Endometrium (tissue), 2 donors: ENCODE results near the gene SBK1.
"Not testable (repeated sequence)": the region's sequence is repeated elsewhere in the genome, so short reads cannot be mapped to it uniquely, and the experiment has no call there.

Experiments
- FAIRE-seq: peaks from 2 replicates; lab custom pipeline; 2012; peaks lifted over from hg19 to GRCh38; lab: Jason Lieb, UNC
- donor health status: control.
- donor health status: control.

The SBK1 gene

DNA sequence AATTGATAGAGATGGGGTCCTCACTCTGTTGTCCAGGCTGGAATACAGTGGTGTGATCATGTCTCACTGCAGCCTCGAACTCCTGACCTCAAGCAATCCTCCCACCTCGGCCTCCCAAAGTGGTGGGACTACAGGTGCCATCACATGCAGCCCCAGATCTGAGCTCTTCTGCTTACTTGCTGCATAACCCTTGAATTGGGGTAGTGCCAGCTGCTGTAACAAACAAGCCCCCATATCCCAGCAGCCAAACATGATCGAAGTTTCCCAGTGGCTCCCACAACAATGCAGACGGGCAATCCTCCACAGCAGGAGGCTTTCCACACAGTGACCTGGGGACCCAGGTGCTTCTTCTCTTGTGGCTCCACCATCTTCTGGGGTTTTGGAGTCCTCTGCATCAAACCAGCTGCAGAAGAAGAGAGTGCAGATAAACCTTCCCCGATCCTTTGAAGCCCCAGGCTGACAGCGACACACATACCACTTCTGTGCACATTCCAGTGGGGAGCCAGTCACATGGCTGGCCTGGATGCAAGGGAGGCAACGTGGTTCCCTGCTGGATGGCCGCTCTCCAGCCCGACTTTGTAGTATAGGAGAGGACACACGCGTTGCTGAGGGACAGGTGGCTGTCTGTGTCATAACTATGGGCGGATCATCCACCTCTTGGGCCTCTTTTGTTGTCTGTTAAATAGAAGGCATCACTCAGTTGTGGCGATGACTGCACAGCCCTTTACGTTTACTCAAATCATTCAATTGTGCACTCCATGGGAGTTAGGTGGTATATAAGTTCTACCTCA is 16.7 kb downstream of the SBK1 start:
- FAIRE-seq = no peak

DNA sequence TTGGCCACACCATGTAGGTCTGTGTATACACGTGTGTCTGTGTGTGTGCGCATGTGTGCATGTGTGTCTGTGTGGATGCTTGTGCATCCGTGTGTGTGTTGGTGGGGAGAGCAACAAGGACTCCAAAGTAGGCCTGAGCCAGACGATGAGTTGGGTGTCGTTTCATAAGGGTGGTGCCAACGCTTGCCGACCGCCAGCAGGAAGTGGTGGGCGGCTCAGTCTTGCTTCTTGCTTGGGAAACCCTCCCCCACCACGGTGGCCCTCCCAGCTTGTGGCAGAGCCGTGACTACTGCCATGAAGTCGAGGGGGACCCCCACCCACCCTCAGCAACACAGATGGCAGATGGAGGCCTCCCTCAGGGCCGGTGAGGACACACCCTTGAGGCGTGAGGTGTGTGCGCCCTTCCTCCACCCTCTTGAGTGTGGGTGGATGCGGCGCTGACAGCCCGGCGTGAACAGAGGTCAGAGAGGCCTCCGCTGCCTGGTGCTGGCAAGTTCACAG is 17.5 kb downstream of the SBK1 start:
- FAIRE-seq = no peak

DNA sequence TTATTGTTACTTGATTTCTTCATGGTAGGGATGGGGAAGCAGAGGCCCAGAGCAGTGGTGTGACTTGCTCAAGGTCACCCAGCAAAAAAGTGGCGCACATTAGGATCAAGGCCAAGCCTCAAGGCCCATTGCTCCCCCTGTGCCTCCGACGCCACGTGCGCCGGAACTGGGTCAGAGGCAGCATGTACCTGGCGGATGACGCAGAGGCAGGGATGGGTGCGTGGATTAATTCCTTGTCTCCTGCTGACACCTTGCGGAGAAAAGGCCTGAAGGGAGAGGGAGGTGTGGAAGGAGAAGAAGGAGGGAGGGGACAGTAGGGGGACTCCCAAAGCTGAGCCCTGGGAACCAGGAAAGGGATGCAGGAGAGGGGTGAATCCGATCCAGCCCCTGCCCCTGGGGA is 18.5 kb downstream of the SBK1 start:
- FAIRE-seq = no peak

DNA sequence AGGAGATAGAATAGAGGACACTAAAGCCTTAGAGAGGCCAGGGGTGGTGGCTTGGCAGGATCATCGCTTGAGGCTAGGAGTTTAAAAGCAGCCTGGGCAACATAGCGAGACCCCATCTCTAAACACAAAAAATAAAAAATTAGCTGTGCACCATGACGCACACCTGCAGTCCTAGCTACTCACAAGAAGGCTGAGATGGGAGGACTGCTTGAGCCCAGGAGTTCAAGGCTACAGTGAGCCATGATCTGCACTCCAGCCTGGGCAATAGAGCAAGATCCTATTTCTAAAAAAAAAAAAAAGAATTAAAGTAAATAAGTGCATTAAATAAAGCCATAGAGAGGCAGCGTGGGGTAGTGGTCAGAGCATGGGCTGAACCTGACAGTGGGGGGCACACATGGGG is 19.1 kb downstream of the SBK1 start:
- FAIRE-seq = no peak

DNA sequence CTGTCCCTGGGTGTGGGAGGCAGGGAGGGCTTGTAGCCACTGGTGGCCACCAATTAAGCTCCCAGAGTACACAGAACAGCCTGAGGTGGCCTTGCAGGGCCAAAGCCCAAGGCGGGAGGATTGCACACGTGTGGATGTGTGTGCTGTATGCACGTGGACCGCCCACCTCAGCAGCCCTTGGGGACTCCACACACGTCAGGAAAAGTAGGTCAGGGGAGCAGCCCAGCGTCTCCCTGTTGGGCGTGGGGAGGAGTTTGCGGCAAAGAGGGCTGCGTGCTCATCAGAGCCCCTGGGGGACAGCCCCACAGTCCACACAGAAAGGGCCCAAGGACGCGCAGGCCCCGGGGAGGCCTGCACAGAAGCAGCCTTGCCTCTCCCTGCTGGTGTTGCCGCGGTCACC is 19.6 kb downstream of the SBK1 start:
- FAIRE-seq = no peak

DNA sequence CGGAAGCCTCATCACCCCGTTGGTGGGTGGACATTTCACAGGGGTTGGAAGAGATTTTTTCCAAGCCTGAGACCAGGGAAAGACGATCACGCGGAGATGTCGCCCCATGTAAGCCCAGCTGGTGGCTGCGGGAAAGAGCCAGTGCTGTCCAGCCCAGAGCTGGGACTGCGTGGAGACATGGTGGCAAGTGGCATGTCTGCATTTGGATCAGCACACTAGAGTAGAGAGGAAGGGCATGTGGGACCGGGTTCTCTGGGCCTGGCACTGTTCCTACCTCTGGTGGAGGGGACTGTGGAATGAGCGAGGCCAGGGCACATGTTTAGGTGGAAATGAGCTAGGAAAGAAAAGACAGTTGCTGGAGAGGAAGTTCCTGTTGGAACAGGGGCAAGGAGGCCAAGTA is 20.0 kb downstream of the SBK1 start:
- no peak for FAIRE-seq

DNA sequence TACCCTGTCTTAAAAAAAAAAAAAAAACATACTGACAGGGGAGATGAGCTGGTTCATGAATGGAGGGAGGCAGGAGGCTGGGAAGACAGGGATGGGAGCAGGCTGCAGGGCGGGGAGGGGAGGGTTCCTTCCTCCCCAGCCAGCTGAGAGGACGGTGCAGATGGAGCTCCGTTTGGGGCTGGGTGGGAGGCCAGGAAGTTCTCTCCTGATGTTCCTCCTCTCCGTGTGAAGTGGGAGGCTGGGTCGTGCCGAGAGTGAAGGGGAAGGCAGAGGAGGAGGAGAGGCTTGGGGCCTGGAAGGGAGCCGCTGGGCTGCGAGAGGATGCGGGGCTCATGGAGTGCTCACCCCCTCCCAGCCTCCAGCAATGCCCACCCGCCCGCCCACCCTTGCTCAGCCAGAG is 21.3 kb downstream of the SBK1 start:
- FAIRE-seq = no peak

DNA sequence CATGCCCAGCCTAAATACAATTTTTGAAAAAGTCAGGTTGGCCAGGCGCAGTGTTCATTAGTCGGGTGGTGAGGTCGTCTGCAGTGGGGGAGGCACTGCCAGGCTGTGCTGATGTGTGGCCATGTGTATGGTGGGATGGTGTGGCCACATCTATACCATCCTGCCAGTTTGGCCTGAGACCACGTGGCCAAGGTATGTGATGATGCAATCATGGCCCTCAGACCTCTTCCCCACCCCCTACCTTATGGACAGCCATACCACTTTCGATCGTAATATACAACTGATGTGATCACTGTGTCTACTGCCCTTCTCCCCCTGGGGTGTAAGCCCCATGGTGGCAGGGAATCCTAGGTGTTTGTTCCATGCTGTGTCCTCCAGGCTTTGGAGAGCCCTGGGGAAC is 23.7 kb downstream of the SBK1 start:
- no peak for FAIRE-seq

DNA sequence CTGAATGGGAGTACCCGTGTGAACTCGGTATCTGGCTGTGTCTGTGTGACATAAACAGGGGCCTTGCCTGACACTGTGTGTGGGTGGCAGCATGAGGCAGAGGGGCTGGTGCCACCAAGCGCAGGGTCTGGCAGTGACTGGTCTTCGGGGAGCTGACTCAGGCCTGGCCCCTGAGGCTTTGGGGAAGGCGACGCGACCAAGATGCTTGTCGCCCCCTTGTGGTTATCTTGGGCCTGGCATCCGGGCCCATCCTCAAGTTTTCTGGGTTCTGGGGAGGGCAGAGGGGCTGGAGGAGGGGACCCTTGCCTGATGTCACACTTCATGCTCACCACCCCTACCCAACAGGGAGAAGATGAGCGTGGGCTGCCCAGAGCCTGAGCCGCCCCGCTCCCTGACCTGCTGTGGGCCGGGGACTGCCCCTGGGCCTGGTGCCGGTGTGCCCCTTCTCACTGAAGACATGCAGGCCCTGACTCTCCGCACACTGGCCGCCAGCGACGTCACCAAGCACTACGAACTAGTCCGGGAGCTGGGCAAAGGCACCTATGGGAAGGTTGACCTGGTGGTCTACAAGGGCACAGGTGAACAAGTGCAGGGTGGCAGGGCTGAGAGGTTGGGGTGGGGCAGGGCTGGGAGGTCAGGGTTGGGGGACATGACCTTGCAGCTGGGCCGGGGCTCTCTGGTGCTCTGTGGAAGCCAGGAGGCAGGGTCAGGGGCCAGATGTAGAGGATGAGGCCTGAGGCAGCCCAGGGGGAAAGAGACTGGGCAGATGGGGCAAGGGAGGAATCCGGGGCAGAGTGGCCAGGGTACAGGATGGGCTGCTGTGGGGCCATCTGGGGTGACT is 24.9 kb downstream of the SBK1 start:
- no peak for FAIRE-seq

DNA sequence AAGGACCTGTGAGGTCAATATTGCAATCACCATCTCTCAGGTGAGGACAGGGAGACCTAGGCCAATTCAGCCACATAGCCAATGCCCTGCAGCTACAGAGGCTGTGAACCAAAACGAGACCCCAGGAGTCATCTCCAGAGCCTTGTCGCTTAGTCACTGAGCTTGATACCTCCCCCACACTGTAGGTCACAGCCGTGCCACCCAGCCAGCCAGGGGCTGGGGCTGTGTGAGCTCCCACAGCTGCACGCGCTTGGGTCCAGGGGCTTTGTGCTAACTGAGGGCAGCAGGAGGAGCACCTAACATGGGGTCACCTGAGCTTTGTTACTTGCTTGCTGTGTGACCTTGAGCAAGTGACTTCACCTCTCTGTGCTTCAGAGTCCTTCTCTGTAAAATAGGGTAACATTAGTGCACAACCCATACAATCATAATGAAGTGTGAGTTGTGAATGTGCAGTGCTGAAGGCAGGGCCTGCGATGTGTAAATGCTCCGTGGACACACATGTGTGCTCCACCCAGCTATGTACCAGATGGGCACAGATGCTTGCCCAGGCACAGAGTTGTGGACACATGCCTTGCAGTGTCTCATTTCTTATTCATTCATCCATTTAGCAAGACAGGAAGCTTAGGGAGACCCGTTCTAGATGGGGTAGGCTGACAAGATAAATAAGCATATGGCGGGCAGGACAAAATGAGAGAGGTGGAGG is 25.9 kb downstream of the SBK1 start:
- no peak for FAIRE-seq

DNA sequence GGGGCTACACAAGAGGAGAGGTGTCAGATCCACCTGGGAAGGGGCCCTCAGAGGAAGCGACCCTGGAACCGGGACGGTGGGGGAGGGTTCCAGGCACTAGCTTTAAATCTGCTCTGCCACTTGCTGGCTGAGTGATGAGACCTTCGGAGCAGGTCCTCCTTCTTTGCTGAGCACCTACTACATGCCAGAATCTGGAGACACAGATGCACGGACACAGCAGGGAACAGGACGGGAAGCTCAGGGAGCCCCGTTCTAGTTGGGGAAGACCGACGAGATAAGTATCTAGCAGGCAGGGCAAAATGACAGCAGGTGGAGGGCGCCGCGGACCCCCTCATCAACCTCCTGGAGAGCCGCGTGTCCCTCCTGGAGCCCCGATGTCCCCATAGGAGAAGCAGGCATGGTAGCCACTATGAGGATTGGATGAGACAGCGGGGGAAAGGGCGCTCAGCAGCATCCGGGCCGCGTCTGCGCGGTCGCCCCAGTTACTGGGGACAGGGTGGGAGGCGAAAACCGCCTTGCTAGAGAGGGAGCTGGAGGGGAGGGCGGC is 27.2 kb downstream of the SBK1 start:
- FAIRE-seq = no peak

DNA sequence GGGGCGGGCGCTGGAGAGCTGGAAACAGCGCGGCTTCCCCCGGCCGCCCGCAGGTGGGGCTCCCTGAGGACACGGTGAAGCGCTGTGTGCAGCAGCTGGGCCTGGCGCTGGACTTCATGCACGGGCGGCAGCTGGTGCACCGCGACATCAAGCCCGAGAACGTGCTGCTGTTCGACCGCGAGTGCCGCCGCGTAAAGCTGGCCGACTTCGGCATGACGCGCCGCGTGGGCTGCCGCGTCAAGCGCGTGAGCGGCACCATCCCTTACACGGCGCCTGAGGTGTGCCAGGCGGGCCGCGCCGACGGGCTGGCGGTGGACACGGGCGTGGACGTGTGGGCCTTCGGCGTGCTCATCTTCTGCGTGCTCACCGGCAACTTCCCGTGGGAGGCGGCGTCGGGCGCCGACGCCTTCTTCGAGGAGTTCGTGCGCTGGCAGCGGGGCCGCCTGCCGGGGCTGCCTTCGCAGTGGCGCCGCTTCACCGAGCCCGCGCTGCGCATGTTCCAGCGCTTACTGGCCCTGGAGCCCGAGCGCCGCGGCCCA is 27.8 kb downstream of the SBK1 start:
- no peak for FAIRE-seq

DNA sequence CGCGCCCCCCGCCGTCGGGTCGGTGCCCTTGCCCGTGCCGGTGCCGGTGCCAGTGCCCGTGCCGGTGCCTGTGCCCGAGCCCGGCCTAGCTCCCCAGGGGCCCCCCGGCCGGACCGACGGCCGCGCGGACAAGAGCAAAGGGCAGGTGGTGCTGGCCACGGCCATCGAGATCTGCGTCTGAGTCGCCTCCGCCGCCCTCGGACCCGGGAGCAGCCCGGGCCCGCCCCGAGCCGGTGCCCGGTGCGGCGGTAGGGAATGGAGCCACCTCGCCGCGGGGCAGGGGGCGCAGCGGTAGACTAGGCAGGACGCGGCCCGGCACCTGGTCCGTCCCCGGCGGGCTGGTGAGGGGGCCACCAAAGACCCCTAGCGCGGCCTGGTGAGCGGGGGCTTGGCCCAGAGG is 28.4 kb downstream of the SBK1 start:
- FAIRE-seq = no peak

DNA sequence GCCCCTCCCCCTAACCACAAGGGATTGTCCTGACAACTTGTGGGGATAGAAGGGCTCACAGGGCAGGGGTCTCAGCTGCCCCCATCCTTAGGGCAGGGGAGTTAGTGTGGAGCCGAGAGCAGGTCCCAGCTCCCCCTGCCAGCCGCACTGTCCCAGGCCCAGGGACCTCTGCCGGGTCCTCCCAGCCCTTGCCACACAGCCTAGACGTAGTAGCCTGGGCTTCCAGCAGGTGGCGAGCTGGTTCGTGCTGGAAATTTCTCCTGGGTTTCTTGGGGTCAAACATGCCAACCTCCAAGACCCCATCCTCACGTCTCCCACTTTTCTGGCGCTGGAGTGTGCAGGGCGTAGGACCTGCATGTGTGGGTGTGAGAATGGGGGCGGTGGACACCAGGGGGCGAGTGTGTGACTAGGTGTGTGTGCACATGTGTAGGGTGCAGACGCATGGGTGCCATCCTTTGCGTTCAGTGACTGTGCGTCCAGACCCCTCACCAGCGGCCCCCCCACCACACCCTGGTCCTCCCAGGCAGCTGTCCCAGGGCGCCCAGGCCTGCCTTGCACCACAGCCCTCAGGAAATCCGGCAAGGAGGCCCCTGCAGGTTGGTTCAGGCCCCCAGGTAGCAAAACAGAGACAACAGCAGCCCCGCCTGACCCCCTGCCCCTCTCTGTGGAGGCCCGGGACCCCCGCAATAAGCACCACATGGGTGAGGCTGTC is 29.5 kb downstream of the SBK1 start:
- FAIRE-seq = no peak

DNA sequence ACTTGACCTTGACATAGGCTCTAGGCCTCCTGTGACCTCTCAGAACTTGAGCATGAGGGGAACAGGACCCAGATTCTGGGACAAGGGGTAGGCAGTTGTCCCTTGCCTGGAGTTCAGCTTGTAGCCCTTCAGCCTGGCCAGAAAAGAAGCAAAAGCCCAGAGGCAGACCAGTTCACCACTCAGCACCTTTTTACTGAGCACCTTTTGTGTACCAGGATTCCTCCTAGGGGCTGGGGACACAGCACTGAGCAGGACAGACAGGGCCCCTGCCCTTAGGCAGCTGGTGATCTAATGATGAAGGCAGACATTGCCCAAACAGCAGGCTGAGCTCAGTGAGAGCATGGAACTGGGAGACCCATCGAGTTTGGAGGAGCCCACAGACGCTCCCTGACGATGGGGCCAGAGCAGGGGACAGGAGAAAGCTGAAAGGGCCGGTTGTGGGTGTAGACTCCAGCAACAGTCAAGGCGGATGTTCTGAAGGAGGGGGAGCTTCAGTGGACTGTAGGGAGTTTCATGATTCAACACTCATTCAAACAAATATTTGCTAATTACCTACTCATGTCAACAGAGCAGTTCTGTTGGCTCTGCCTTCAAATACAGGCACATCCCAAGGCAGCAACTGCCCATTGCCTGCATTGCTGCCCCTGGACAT is 32.0 kb downstream of the SBK1 start:
- no peak for FAIRE-seq

DNA sequence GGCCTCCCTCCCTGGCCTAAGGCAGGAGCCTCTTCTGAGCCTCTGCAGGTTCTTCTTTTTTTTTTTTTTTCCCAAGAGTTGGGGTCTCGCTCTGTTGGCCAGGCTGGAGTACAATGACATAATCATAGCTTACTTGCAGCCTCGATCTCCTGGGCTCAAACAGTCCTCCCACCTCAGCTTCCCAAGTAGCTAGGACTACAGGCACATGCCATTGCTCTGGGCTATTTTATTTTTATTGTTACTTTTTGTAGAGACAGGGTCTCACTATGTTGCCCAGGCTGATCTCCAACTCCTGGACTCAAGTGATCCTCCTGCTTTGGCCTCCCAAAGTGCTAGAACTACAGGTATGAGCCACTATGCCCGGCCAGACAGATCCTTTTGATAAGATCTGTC is 32.6 kb downstream of the SBK1 start:
- FAIRE-seq = no peak

DNA sequence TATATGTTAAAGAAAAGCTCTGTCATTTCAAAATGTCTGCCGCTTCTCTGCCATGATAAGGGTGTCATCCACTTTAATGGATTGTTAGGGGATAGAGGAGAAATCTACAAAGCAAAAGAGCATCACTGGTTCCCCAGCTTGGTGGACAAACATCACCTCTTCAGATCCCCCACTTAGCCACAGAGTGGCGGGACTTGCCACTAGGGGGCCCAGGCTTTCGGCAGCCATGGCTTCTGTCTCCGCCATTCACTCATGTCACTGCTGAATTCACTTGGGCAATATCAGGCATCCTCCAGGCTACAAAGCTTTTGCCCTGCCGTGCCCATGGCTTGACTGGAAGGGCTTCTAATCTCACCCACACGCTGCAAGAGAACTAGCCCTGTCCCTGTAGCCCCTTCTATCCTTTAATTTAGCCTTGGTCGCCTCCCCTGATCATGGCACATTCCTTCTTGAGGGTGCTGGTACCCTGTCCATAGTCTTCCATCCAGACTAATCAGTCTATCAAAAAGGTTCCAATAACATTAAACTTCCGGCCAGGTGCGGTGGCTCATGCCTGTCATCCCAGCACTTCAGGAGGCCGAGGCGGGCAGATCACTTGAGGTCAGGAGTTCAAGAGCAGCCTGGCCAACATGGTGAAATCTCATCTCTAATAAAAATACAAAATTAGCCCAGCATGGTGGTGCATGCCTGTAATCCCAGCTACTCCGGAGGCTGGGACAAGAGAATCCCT is 34.7 kb downstream of the SBK1 start:
- FAIRE-seq = no peak

DNA sequence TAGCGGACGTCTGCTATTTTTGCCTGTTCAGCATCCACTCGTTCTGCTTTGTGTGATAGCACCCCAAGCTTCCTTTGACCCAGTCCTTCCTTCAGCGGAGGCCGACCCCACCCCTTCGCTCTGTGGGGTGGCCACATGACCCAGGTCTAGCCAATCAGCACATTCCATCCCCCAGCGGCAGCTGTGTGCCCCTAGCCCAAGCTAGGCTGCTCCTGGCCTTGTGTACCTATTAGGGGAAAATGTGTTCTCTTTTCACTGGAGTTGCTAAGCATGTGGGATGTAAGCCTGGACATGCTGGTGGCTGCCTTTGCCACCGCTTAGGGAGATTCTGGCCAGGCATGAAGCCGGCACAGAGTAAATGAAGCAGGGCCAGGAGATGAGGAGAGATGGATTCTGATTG is 37.9 kb downstream of the SBK1 start:
- not testable (repeated sequence) for FAIRE-seq

DNA sequence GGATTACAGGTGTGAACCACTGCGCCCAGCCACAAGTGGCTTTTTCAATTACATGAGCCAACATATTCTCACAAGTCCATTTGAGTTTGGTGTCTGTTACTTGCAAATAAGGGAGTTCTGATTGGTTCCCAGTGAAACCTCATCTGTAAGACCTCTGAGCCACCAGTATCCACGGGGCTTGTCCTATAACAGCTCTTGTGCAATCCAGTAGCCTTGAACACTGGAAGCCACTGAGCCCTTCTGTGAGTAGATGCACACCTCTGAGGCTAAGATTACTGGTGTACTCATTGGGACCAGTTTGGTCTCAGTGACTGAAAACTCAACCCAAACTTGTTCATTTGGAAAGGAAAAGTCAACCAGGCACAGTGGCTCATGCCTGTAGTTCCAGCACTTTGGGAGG is 38.7 kb downstream of the SBK1 start:
- not testable (repeated sequence) for FAIRE-seq

DNA sequence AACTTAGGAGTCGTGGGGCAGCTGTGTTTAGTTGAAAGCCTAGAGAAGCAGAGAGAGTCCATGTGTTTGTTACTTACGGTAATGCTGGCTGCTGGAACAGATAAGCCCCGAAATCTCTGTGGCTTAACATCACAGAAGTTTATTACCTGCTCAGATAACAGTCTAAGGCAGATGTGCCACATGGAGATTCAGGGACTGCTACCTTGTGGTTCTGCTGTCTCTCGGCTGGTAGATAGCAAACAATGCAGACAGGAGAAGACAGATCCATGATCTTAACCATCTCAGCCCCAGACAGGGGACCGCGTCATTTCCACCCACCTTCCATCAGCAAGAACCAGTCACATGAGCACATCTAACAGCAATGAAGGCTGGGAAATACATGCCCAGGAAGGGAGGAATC is 40.3 kb downstream of the SBK1 start:
- not testable (repeated sequence) for FAIRE-seq
